ENCODE results near the gene ERBB2. TPM values are rescaled to one million over a fixed set of nuclear protein-coding genes. Genes with fewer than 3 reads are reported as not detected.
A peak's percentile ranks its signal among the peaks of the same experiment; 100 is the strongest.

Gene ERBB2
- total and polyA plus RNA-seq, 2 of the 8 experiments (the other 6 are each of a cell fraction or from before 2014, with no cell fraction given) = 183 to 394 TPM

GRCh38 chr17:39666231-39666600 lies 33.6 kb upstream of the ERBB2 start:
- H3K4ac ChIP-seq (replicated peaks; ENCODE audit: insufficient read length, low read depth, low read length) = peak overlapping the region; percentile 2
- peaks cover 0 to 22% (median 6%) of the 10 kb centered on the region in 4 experiments; a peak in 4 of 7 replicates for H3K27me3 ChIP-seq (replicated peaks in 1 of 4; ENCODE audit: control insufficient read depth in 3 of 4, extremely low read depth in 1 of 4, insufficient read depth in 3 of 4, low read length in 3 of 4)
- ChIA-PET POLR2A (ENCODE audit: partially characterized antibody) (interaction anchor here (0.7 to 32.5 kb wide), 11 partner anchors 13 to 191 kb away, joined by 3 to 708 read pairs (median 4); partner anchors contain the start of genes ERBB2, PGAP3 and STARD3), CTCF (ENCODE audit: partially characterized antibody) (interaction anchor here (0.7 to 52.4 kb wide), 11 partner anchors 16 to 140 kb away, joined by 3 to 1885 read pairs (median 3); partner anchors contain the start of genes ERBB2, MIEN1, PGAP3 and PPP1R1B)
- FAIRE-seq (no peak), DNase-seq (ENCODE audit: low read depth in 1 of 2, low spot score in 2 of 2) (no peak)
- peak overlapping the region; percentile 66 for H2AK5ac ChIP-seq (ENCODE audit: low read depth, low read length)
- H3K79me1 ChIP-seq (ENCODE audit: low read depth, low read length) = no peaks in the 10 kb centered on the region
- no peak overlapping the region for H3K4me3 ChIP-seq (ENCODE audit: extremely low read depth in 1 of 4, insufficient read depth in 2 of 4, low read depth in 3 of 4, low read length in 4 of 4)
- no peak overlapping the region for H3K56ac ChIP-seq (replicated peaks; ENCODE audit: insufficient read length, low read depth, low read length)
- no peaks in the 10 kb centered on the region for H3K79me2 ChIP-seq (ENCODE audit: control insufficient read depth in 1 of 2, insufficient read depth in 2 of 2, low read length in 2 of 2)
- H3K18ac ChIP-seq (ENCODE audit: extremely low read depth, low read length) = no peak overlapping the region
- 74% methylated on average over 2 of the region's 2 CpGs; no CpG with 5 or more reads in 1 of the 2 experiments for WGBS, 2 experiments (ENCODE audit: extremely low coverage in 1 of 2, insufficient coverage in 1 of 2, insufficient read length in 1 of 2, insufficient replicate concordance in 2 of 2, low coverage in 1 of 2, low lambda C conversion rate in 2 of 2, missing lambda C conversion rate in 1 of 2)
- peak overlapping the region; percentile 39; the same call in 1 of the 2 replicates for H2BK5ac ChIP-seq (ENCODE audit: low read depth, low read length)
- no peak overlapping the region for H3K9ac ChIP-seq (replicated peaks in 1 of 4; ENCODE audit: extremely low read depth in 1 of 4, low read depth in 3 of 4, low read length in 3 of 4)
- peak overlapping the region; percentile 88; the same call in 1 of the 2 replicates for H2BK15ac ChIP-seq (ENCODE audit: low read length)
- peak overlapping the region; percentile 61; the same call in 1 of the 2 replicates for H2BK20ac ChIP-seq (ENCODE audit: low read length)
- no peak overlapping the region for H4K91ac ChIP-seq (replicated peaks; ENCODE audit: insufficient read length, low read length)
- peaks cover 11% of the 10 kb centered on the region; the same call in 1 of the 2 replicates for H3K23me2 ChIP-seq (ENCODE audit: low read depth, low read length)
- H3K4me2 ChIP-seq (ENCODE audit: insufficient read depth in 1 of 2, low read depth in 2 of 2, low read length in 2 of 2) = no peak overlapping the region; a peak in 1 of 4 replicates
- H3K14ac ChIP-seq (ENCODE audit: insufficient read length) = no peak overlapping the region
- H3K23ac ChIP-seq (ENCODE audit: insufficient read length) = no peak overlapping the region
- peaks cover 0 to under 1% (median 0%) of the 10 kb centered on the region in 4 experiments; a peak in 2 of 8 replicates for H3K36me3 ChIP-seq (ENCODE audit: control insufficient read depth in 2 of 4, insufficient read depth in 4 of 4, low read length in 3 of 4)
- no peaks in the 10 kb centered on the region for H3K9me3 ChIP-seq (ENCODE audit: insufficient read depth in 2 of 2, low read depth in 1 of 2, low read length in 1 of 2)
- peaks cover 0 to 48% (median 43%) of the 10 kb centered on the region in 4 experiments; a peak in 6 of 7 replicates for H3K4me1 ChIP-seq (replicated peaks in 1 of 4; ENCODE audit: control insufficient read depth in 3 of 4, insufficient read depth in 4 of 4, low read length in 3 of 4)
- peaks cover 0 to 2% of the 10 kb centered on the region in 2 experiments for H4K20me1 ChIP-seq (replicated peaks in 1 of 2; ENCODE audit: control insufficient read depth in 1 of 2, insufficient read depth in 2 of 2, low read length in 2 of 2)
- peak overlapping the region; percentile 75; the same call in 1 of the 2 replicates for H2BK12ac ChIP-seq (ENCODE audit: low read depth, low read length)
- no peak overlapping the region for H3K27ac ChIP-seq (ENCODE audit: low read depth, low read length)
- H2BK120ac ChIP-seq (replicated peaks; ENCODE audit: low read depth, low read length) = no peak overlapping the region
- no peak overlapping the region for H2AFZ ChIP-seq (ENCODE audit: low read length)
- no peak overlapping the region for H4K5ac ChIP-seq (ENCODE audit: insufficient read length, low read depth, low read length)
- H4K8ac ChIP-seq (ENCODE audit: extremely low read depth, insufficient read depth, low read length) = no peak overlapping the region; the same call in 1 of the 2 replicates
- TF ChIP-seq HDAC6 (IDR thresholded peaks at IDR 0.05; ENCODE audit: low read depth, low read length) (no peak), EZH2 (IDR thresholded peaks at IDR 0.05; ENCODE audit: low read depth, low read length, severe bottlenecking) (no peak), EGR1 (IDR thresholded peaks at IDR 0.05; ENCODE audit: borderline replicate concordance, low read depth, low read length) (no peak), CTBP2 (IDR thresholded peaks at IDR 0.05; ENCODE audit: borderline replicate concordance, insufficient read depth, insufficient read length, low read length) (no peak), RBBP5 (IDR thresholded peaks at IDR 0.05; ENCODE audit: borderline replicate concordance, low read depth, low read length) (no peak), SP4 (IDR thresholded peaks at IDR 0.05; ENCODE audit: low read length) (no peak), KDM4A (IDR thresholded peaks at IDR 0.05; ENCODE audit: low read depth, low read length, severe bottlenecking) (no peak), BRCA1 (IDR thresholded peaks at IDR 0.05; ENCODE audit: low read depth, low read length) (no peak), ZNF274 (IDR thresholded peaks at IDR 0.05; ENCODE audit: borderline replicate concordance, extremely low read depth, low read length) (no peak), JUN (IDR thresholded peaks at IDR 0.05; ENCODE audit: low read depth, low read length) (no peak), RNF2 (IDR thresholded peaks at IDR 0.05; ENCODE audit: borderline replicate concordance, low read depth, low read length, missing control alignments, poor library complexity, severe bottlenecking) (no peak), POLR2AphosphoS5 (IDR thresholded peaks at IDR 0.05; ENCODE audit: low read depth, low read length) (no peak), GABPA (IDR thresholded peaks at IDR 0.05; ENCODE audit: borderline replicate concordance, insufficient read depth, low read length) (no peak)
